ENCODE data around the gene IPO8. TPM values are rescaled to one million over a fixed set of nuclear protein-coding genes. Genes with fewer than 3 reads are reported as not detected.

The IPO8 gene
- 50.6 TPM for total RNA-seq

GRCh38 chr12:30695199-30696102 lies at the start of gene IPO8:
Gene IPO8 (minus strand): TSS chr12:30695869. CDS start chr12:30695647, 222 bp downstream.
- ATAC-seq = peak; percentile 98
- DNase-seq (ENCODE audit: low spot score) = peak; percentile 95
- intact Hi-C loops (cut with DNase I) = no loop called here

- DNase-seq (ENCODE audit: low spot score) (no peak), ATAC-seq (no peak)
- intact Hi-C loops (cut with DNase I) = no loop called here
Measured at GRCh38 chr12:30744321-30744720, 48.7 kb upstream of the IPO8 start.

- ATAC-seq (no peak), DNase-seq (ENCODE audit: low spot score) (no peak)
- intact Hi-C loops (cut with DNase I) = no loop called here
Measured at GRCh38 chr12:30740274-30740673, 44.6 kb upstream of the IPO8 start.

GRCh38 chr12:30739020-30739419 lies 43.4 kb upstream of the IPO8 start:
- ATAC-seq (no peak), DNase-seq (ENCODE audit: low spot score) (no peak)
- intact Hi-C loops (cut with DNase I) = no loop called here

GRCh38 chr12:30732954-30733637 lies 37.4 kb upstream of the IPO8 start:
- DNase-seq (ENCODE audit: low spot score) (no peak), ATAC-seq (no peak)
- intact Hi-C loops (cut with DNase I) = no loop called here

- DNase-seq (ENCODE audit: low spot score) (no peak), ATAC-seq (no peak)
- intact Hi-C loops (cut with DNase I) = no loop called here
Measured at GRCh38 chr12:30730011-30730410, 34.3 kb upstream of the IPO8 start.

GRCh38 chr12:30729547-30729946 lies 33.9 kb upstream of the IPO8 start:
- DNase-seq (ENCODE audit: low spot score) (no peak), ATAC-seq (no peak)
- intact Hi-C loops (cut with DNase I) = no loop called here

GRCh38 chr12:30726647-30727046 lies 31.0 kb upstream of the IPO8 start:
- DNase-seq (ENCODE audit: low spot score) (no peak), ATAC-seq (no peak)
- intact Hi-C loops (cut with DNase I) = no loop called here

- ATAC-seq = no peak
Measured at GRCh38 chr12:30725739-30726138, 30.1 kb upstream of the IPO8 start.

GRCh38 chr12:30719060-30719459 lies 23.4 kb upstream of the IPO8 start:
- ATAC-seq (no peak), DNase-seq (ENCODE audit: low spot score) (no peak)
- intact Hi-C loops (cut with DNase I) = no loop called here

More at GRCh38 chr12:30725739-30726138, 30.1 kb upstream of the IPO8 start:
- intact Hi-C loops (cut with DNase I) = no loop called here
- DNase-seq (ENCODE audit: low spot score) = no peak

GRCh38 chr12:30707613-30708342 lies 12.1 kb upstream of the IPO8 start:
- no peak for DNase-seq (ENCODE audit: low spot score)
- ATAC-seq = no peak
- intact Hi-C loops (cut with DNase I) = no loop called here

- no peak for DNase-seq (ENCODE audit: low spot score)
- intact Hi-C loops (cut with DNase I) = no loop called here
- ATAC-seq = no peak
Measured at GRCh38 chr12:30706476-30706875, 10.8 kb upstream of the IPO8 start.

- DNase-seq (ENCODE audit: low spot score) (no peak), ATAC-seq (no peak)
- intact Hi-C loops (cut with DNase I) = no loop called here
Measured at GRCh38 chr12:30701056-30701455, 5.4 kb upstream of the IPO8 start.

- DNase-seq (ENCODE audit: low spot score) = no peak
- no peak for ATAC-seq
- intact Hi-C loops (cut with DNase I) = no loop called here
Measured at GRCh38 chr12:30700216-30700900, 4.7 kb upstream of the IPO8 start.

GRCh38 chr12:30698346-30698745 lies 2.7 kb upstream of the IPO8 start:
- ATAC-seq = no peak
- intact Hi-C loops (cut with DNase I) = no loop called here

GRCh38 chr12:30696943-30697342 lies 1.3 kb upstream of the IPO8 start:
- ATAC-seq = no peak
- DNase-seq (ENCODE audit: low spot score) = no peak
- intact Hi-C loops (cut with DNase I) = no loop called here

More at GRCh38 chr12:30698346-30698745, 2.7 kb upstream of the IPO8 start:
- no peak for DNase-seq (ENCODE audit: low spot score)

- DNase-seq (ENCODE audit: low spot score) (no peak), ATAC-seq (no peak)
- intact Hi-C loops (cut with DNase I) = no loop called here
Measured at GRCh38 chr12:30696486-30696885, 817 bp upstream of the IPO8 start.

- intact Hi-C loops (cut with DNase I) = no loop called here
- ATAC-seq (no peak), DNase-seq (ENCODE audit: low spot score) (no peak)
Measured at GRCh38 chr12:30696103-30696408, 387 bp upstream of the IPO8 start.
